ENCODE measurements around the gene COPG1.
"Not testable (repeated sequence)": the region's sequence is repeated elsewhere in the genome, so short reads cannot be mapped to it uniquely, and the experiment has no call there.

COPG1 gene

GRCh38 chr3:129249284-129250065, at the start of gene COPG1:
TSS of gene COPG1 (plus strand) at chr3:129249606. CDS start at chr3:129249710, 104 bp downstream.
- DNase-seq: peak; percentile 96

- no peak for DNase-seq
Observed at GRCh38 chr3:129204473-129204872, 44.9 kb upstream of the COPG1 start.

GRCh38 chr3:129205109-129205832, 44.1 kb upstream of the COPG1 start:
- no peak for DNase-seq

- no peak for DNase-seq
Observed at GRCh38 chr3:129207479-129207878, 41.9 kb upstream of the COPG1 start.

GRCh38 chr3:129211345-129211744, 38.1 kb upstream of the COPG1 start:
- no peak for DNase-seq

GRCh38 chr3:129211772-129212171, 37.6 kb upstream of the COPG1 start:
- no peak for DNase-seq

GRCh38 chr3:129213238-129213637, 36.2 kb upstream of the COPG1 start:
- DNase-seq: no peak

GRCh38 chr3:129218742-129219141, 30.7 kb upstream of the COPG1 start:
- no peak for DNase-seq

- DNase-seq: not testable (repeated sequence)
Observed at GRCh38 chr3:129224387-129224786, 25.0 kb upstream of the COPG1 start.

GRCh38 chr3:129224984-129225393, 24.4 kb upstream of the COPG1 start:
- no peak for DNase-seq

GRCh38 chr3:129226374-129226773, 23.0 kb upstream of the COPG1 start:
- no peak for DNase-seq

- no peak for DNase-seq
Observed at GRCh38 chr3:129228891-129229585, 20.4 kb upstream of the COPG1 start.

GRCh38 chr3:129230311-129231019, 18.9 kb upstream of the COPG1 start:
- DNase-seq: no peak

- DNase-seq: no peak
Observed at GRCh38 chr3:129231331-129232119, 17.9 kb upstream of the COPG1 start.

GRCh38 chr3:129233538-129233937, 15.9 kb upstream of the COPG1 start:
- no peak for DNase-seq

GRCh38 chr3:129234441-129234840, 15.0 kb upstream of the COPG1 start:
- no peak for DNase-seq

- no peak for DNase-seq
Observed at GRCh38 chr3:129235344-129235917, 14.0 kb upstream of the COPG1 start.

- DNase-seq: no peak
Observed at GRCh38 chr3:129238945-129239705, 10.3 kb upstream of the COPG1 start.

- DNase-seq: no peak
Observed at GRCh38 chr3:129239991-129240390, 9.4 kb upstream of the COPG1 start.

- no peak for DNase-seq
Observed at GRCh38 chr3:129240436-129240835, 9.0 kb upstream of the COPG1 start.

GRCh38 chr3:129245141-129245540, 4.3 kb upstream of the COPG1 start:
- DNase-seq: no peak
